Smooth muscle cell (in vitro differentiated cells): Measurements from ENCODE around the gene SPART. TPM values are rescaled to one million over a fixed set of nuclear protein-coding genes. Genes with fewer than 3 reads are reported as not detected.
A peak's percentile ranks its signal among the peaks of the same experiment; 100 is the strongest.
"Not testable (repeated sequence)": the region's sequence is repeated elsewhere in the genome, so short reads cannot be mapped to it uniquely, and the experiment has no call there.

Experiments
- DNase-seq: peaks from one replicate; lab custom pipeline; 2025; ENCODE audit not compliant: unreplicated experiment; lab: John Stamatoyannopoulos, UW
- H2AFZ ChIP-seq: fragments of 200-600 bp; sonication (generic); 2 replicates; pipeline ENCODE4 v1.6.0; 2016; ENCODE audit warnings: antibody characterized with exemption, low read depth, mild to moderate bottlenecking
- H3F3A ChIP-seq: fragments of 200-600 bp; sonication (generic); 2 replicates; pipeline ENCODE4 v1.6.0; 2017; ENCODE audit warnings: antibody characterized with exemption, low read depth
- H3K27ac ChIP-seq: fragments of 200-600 bp; sonication (generic); 2 replicates; pipeline ENCODE4 v1.5.1; 2016; ENCODE audit warnings: low read depth, mild to moderate bottlenecking
- H3K27me3 ChIP-seq: fragments of 200-600 bp; sonication (generic); 2 replicates; pipeline ENCODE4 v1.6.1; 2016; ENCODE audit warnings: low read depth, mild to moderate bottlenecking
- H3K36me3 ChIP-seq: fragments of 200-600 bp; sonication (generic); 2 replicates; pipeline ENCODE4 v1.5.1; 2016; ENCODE audit warnings: low read depth
- H3K4me1 ChIP-seq: fragments of 200-600 bp; sonication (generic); 2 replicates; pipeline ENCODE4 v1.5.1; 2016; ENCODE audit warnings: low read depth
- H3K4me2 ChIP-seq: fragments of 200-600 bp; sonication (generic); 2 replicates; pipeline ENCODE4 v1.6.0; 2016; ENCODE audit warnings: mild to moderate bottlenecking
- H3K4me3 ChIP-seq: fragments of 200-600 bp; sonication (generic); 2 replicates; pipeline ENCODE4 v1.5.1; 2016; ENCODE audit warnings: mild to moderate bottlenecking
- H3K79me2 ChIP-seq: fragments of 200-600 bp; sonication (generic); 2 replicates; pipeline ENCODE4 v1.6.0; 2016; ENCODE audit warnings: low read depth, mild to moderate bottlenecking
- H3K9ac ChIP-seq: fragments of 200-600 bp; sonication (generic); 2 replicates; pipeline ENCODE4 v1.6.0; 2016; ENCODE audit warnings: low read depth
- H3K9me3 ChIP-seq: fragments of 200-600 bp; sonication (generic); replicated peaks from 2 replicates; pipeline ENCODE4 v1.5.1; 2016; ENCODE audit warnings: low read depth
- H4K20me1 ChIP-seq: fragments of 200-600 bp; sonication (generic); 2 replicates; pipeline ENCODE4 v1.6.0; 2016; ENCODE audit warnings: low read depth
- CTCF ChIP-seq: fragments of 200-600 bp; sonication (generic); IDR thresholded peaks from 2 replicates; pipeline ENCODE4 v1.5.1; 2017; ENCODE audit warnings: borderline replicate concordance, mild to moderate bottlenecking, antibody characterized with exemption; ENCODE audit not compliant: insufficient read depth, poor library complexity, severe bottlenecking
- WGBS: methylation state at CpG from one replicate; pipeline ENCODE4 v1.1.7; 2016; ENCODE audit warnings: low lambda C conversion rate; 5-methylcytosine and 5-hydroxymethylcytosine counted together
- polyA plus RNA-seq: library from polyadenylated mRNA; unstranded; fragments of >200 nt; fragmentation: Nextera tagmentation; extraction: Ambion mirVana; gene quantifications from 2 replicates; pipeline ENCODE4 v1.2.1, GENCODE V29; 2016
- total RNA-seq: library from RNA; depleted of rRNA; stranded (reverse); fragments of >200 nt; gene quantifications from 2 replicates; pipeline ENCODE4 v1.2.3, GENCODE V29; 2014

The SPART gene
- total and polyA plus RNA-seq, 2 experiments from 2014 or later = 44.0 to 45.1 TPM

- WGBS = 86% methylated on average over 4 of the region's 4 CpGs
- no peaks in the 10 kb centered on the region for H3K9me3 ChIP-seq
Observed at GRCh38 chr13:36339600-36340155, 6.5 kb downstream of the SPART start.

GRCh38 chr13:36337938-36338641 is 8.1 kb downstream of the SPART start:
- no peaks in the 10 kb centered on the region for H3F3A ChIP-seq
- H2AFZ ChIP-seq = no peak overlapping the region
- no peak overlapping the region for H3K27ac ChIP-seq
- peaks cover 2% of the 10 kb centered on the region for H3K36me3 ChIP-seq
- no peak overlapping the region for H3K9ac ChIP-seq
- H3K4me3 ChIP-seq = no peak overlapping the region
- no peaks in the 10 kb centered on the region for H3K9me3 ChIP-seq
- peaks cover 100% of the 10 kb centered on the region for H3K79me2 ChIP-seq
- H3K4me1 ChIP-seq = peaks cover 7% of the 10 kb centered on the region
- no peak for DNase-seq
- H3K4me2 ChIP-seq = no peak overlapping the region
- WGBS = 51% methylated on average over 3 of the region's 3 CpGs
- no peaks in the 10 kb centered on the region for H3K27me3 ChIP-seq
- TF ChIP-seq CTCF = no peak
- peaks cover 99% of the 10 kb centered on the region for H4K20me1 ChIP-seq

More at GRCh38 chr13:36339600-36340155, 6.5 kb downstream of the SPART start:
- Histone ChIP-seq H3K36me3 (peaks cover 2% of the 10 kb centered on the region), H3K4me2 (no peak overlapping the region), H3K27ac (no peak overlapping the region), H3K27me3 (no peaks in the 10 kb centered on the region), H3K4me3 (no peak overlapping the region), H3K4me1 (peaks cover 17% of the 10 kb centered on the region), H3K9ac (no peak overlapping the region), H3F3A (no peaks in the 10 kb centered on the region), H2AFZ (no peak overlapping the region), H4K20me1 (peaks cover 89% of the 10 kb centered on the region), H3K79me2 (peaks cover 100% of the 10 kb centered on the region)
- TF ChIP-seq CTCF = no peak
- no peak for DNase-seq

- Histone ChIP-seq H3F3A (no peaks in the 10 kb centered on the region), H3K79me2 (peaks cover 81% of the 10 kb centered on the region), H2AFZ (no peak overlapping the region), H3K36me3 (peaks cover 9% of the 10 kb centered on the region), H3K9ac (no peak overlapping the region), H3K4me1 (peaks cover under 1% of the 10 kb centered on the region), H3K4me3 (no peak overlapping the region), H4K20me1 (peaks cover 99% of the 10 kb centered on the region), H3K4me2 (peak overlapping the region; percentile 60), H3K9me3 (no peaks in the 10 kb centered on the region), H3K27ac (no peak overlapping the region), H3K27me3 (no peaks in the 10 kb centered on the region)
- TF ChIP-seq CTCF = no peak
- no peak for DNase-seq
Observed at GRCh38 chr13:36332986-36333385, 13.2 kb downstream of the SPART start.

- not testable (repeated sequence) for H3K36me3 ChIP-seq, H2AFZ ChIP-seq, H3K4me1 ChIP-seq, DNase-seq, H3K9me3 ChIP-seq, H3K4me2 ChIP-seq, H3K27ac ChIP-seq, H3F3A ChIP-seq, H3K9ac ChIP-seq, H3K27me3 ChIP-seq, H3K4me3 ChIP-seq
- Histone ChIP-seq H3K79me2 (peaks cover 73% of the 10 kb centered on the region), H4K20me1 (peaks cover 94% of the 10 kb centered on the region)
Observed at GRCh38 chr13:36332255-36332654, 13.9 kb downstream of the SPART start.
